SU-DHL-6 (cell line): Measurements from ENCODE around the gene HSFX1.
"Not testable (repeated sequence)": the region's sequence is repeated elsewhere in the genome, so short reads cannot be mapped to it uniquely, and the experiment has no call there.

Experiments used
- H2AFZ ChIP-seq: fragments of 200-600 bp; sonication (generic); 2 replicates; pipeline ENCODE4 v1.6.1; 2014; ENCODE audit warnings: low read depth, mild to moderate bottlenecking, moderate library complexity, mixed read lengths, antibody characterized with exemption, low read length; ENCODE audit not compliant: severe bottlenecking
- H3F3A ChIP-seq: fragments of 200-600 bp; shearing (Covaris generic); 2 replicates; pipeline ENCODE4 v1.6.0; 2016; ENCODE audit warnings: antibody characterized with exemption, mild to moderate bottlenecking; ENCODE audit not compliant: insufficient read depth
- H3K27ac ChIP-seq: fragments of 200-600 bp; sonication (generic); 2 replicates; pipeline ENCODE4 v1.5.1; 2016; ENCODE audit warnings: low read depth, mild to moderate bottlenecking, low read length, moderate library complexity, mixed read lengths
- H3K27me3 ChIP-seq: fragments of 200-600 bp; sonication (generic), shearing (Covaris generic); 2 replicates; pipeline ENCODE4 v1.6.0; 2014; ENCODE audit warnings: mild to moderate bottlenecking, low read length
- H3K36me3 ChIP-seq: fragments of 200-600 bp; sonication (generic); 2 replicates; pipeline ENCODE4 v1.6.1; 2014; ENCODE audit warnings: mild to moderate bottlenecking, low read length, mixed read lengths
- H3K4me2 ChIP-seq: fragments of 300-600, 200-600 bp; shearing (Covaris generic), sonication (generic); 2 replicates; pipeline ENCODE4 v1.6.0; 2014; ENCODE audit warnings: low read length, low read depth, mild to moderate bottlenecking; ENCODE audit not compliant: poor library complexity, severe bottlenecking
- H3K4me3 ChIP-seq: fragments of 200-600 bp; sonication (generic); 2 replicates; pipeline ENCODE4 v1.5.1; 2014; ENCODE audit warnings: antibody characterized with exemption, low read length, mild to moderate bottlenecking, mixed read lengths; ENCODE audit not compliant: insufficient read depth, poor library complexity, severe bottlenecking
- H3K79me2 ChIP-seq: fragments of 200-600 bp; sonication (generic); 2 replicates; pipeline ENCODE4 v1.6.1; 2014; ENCODE audit warnings: mild to moderate bottlenecking, low read length, moderate library complexity; ENCODE audit not compliant: insufficient read depth
- H3K9ac ChIP-seq: fragments of 200-600 bp; sonication (generic); 2 replicates; pipeline ENCODE4 v1.7.0; 2014; ENCODE audit warnings: mild to moderate bottlenecking, low read length
- H3K9me2 ChIP-seq: fragments of 200-600 bp; sonication (generic); replicated peaks from 2 replicates; pipeline ENCODE4 v1.6.1; 2014; ENCODE audit warnings: low read length; ENCODE audit not compliant: insufficient read depth
- H3K9me3 ChIP-seq: fragments of 200-600 bp; sonication (generic); 2 replicates; pipeline ENCODE4 v1.6.1; 2014; ENCODE audit warnings: low read length, mixed read lengths; ENCODE audit not compliant: insufficient read depth
- H4K20me1 ChIP-seq: fragments of 200-600 bp; sonication (generic); 2 replicates; pipeline ENCODE4 v1.6.1; 2014; ENCODE audit warnings: low read depth, mild to moderate bottlenecking, antibody characterized with exemption, low read length, moderate library complexity, mixed read lengths
- CTCF ChIP-seq: fragments of 200-600 bp; sonication (generic); IDR thresholded peaks from one replicate; pipeline ENCODE4 v1.5.1; 2017; ENCODE audit warnings: antibody characterized with exemption, mild to moderate bottlenecking, low read length, moderate library complexity; ENCODE audit not compliant: insufficient read depth, poor library complexity, severe bottlenecking
- EZH2phosphoT487 ChIP-seq: fragments of 200-600 bp; sonication (generic), shearing (Covaris generic); conservative IDR thresholded peaks from 2 replicates; pipeline ENCODE4 v1.6.1; 2018; ENCODE audit warnings: mild to moderate bottlenecking, antibody characterized with exemption, low read length, moderate library complexity, mixed read lengths

Gene HSFX1

GRCh38 chrX:149762696-149763614, 10.9 kb upstream of the HSFX1 start:
- Histone ChIP-seq H3K4me3 (no peak overlapping the region), H3K9ac (no peak overlapping the region), H3K27me3 (no peaks in the 10 kb centered on the region), H3K27ac (no peak overlapping the region), H3K36me3 (no peaks in the 10 kb centered on the region), H2AFZ (no peak overlapping the region), H3K79me2 (no peaks in the 10 kb centered on the region), H3K4me2 (no peak overlapping the region), H3K9me2 (no peaks in the 10 kb centered on the region), H4K20me1 (no peaks in the 10 kb centered on the region), H3F3A (no peaks in the 10 kb centered on the region), H3K9me3 (no peaks in the 10 kb centered on the region)
- TF ChIP-seq EZH2phosphoT487 (no peak), CTCF (no peak)

GRCh38 chrX:149770344-149770743, 3.5 kb upstream of the HSFX1 start:
- H3K9ac ChIP-seq, H3F3A ChIP-seq, H3K36me3 ChIP-seq, H3K4me3 ChIP-seq, H2AFZ ChIP-seq, H3K27ac ChIP-seq, H3K9me2 ChIP-seq, H3K9me3 ChIP-seq, H4K20me1 ChIP-seq, H3K4me2 ChIP-seq, H3K27me3 ChIP-seq, H3K79me2 ChIP-seq: not testable (repeated sequence)

GRCh38 chrX:149773026-149773425, 842 bp upstream of the HSFX1 start:
- H3K9ac ChIP-seq, H3K27me3 ChIP-seq, H3K4me3 ChIP-seq, H3K4me2 ChIP-seq, H3K79me2 ChIP-seq, H2AFZ ChIP-seq, H3F3A ChIP-seq, H3K9me2 ChIP-seq, H3K27ac ChIP-seq, H3K36me3 ChIP-seq, H4K20me1 ChIP-seq, H3K9me3 ChIP-seq: not testable (repeated sequence)

GRCh38 chrX:149777999-149778398, 4.1 kb downstream of the HSFX1 start:
- H3F3A ChIP-seq, H3K4me3 ChIP-seq, H3K9me2 ChIP-seq, H2AFZ ChIP-seq, H3K4me2 ChIP-seq, H3K9ac ChIP-seq, H3K36me3 ChIP-seq, H3K9me3 ChIP-seq, H3K79me2 ChIP-seq, H4K20me1 ChIP-seq, H3K27ac ChIP-seq, H3K27me3 ChIP-seq: not testable (repeated sequence)

- H3K4me3 ChIP-seq, H4K20me1 ChIP-seq, H3F3A ChIP-seq, H3K4me2 ChIP-seq, H3K9me2 ChIP-seq, H3K27ac ChIP-seq, H3K27me3 ChIP-seq, H3K36me3 ChIP-seq, H3K9me3 ChIP-seq, H3K9ac ChIP-seq, H2AFZ ChIP-seq, H3K79me2 ChIP-seq: not testable (repeated sequence)
These were observed 7.9 kb downstream of the HSFX1 start, which contains the start of gene MAGEA9 for GRCh38 chrX:149781727-149782126. TSS of gene MAGEA9 (plus strand) at chrX:149781930. CDS start at chrX:149786211, 4,281 bp downstream.

GRCh38 chrX:149795531-149795930, 21.7 kb downstream of the HSFX1 start:
- not testable (repeated sequence) for H3K36me3 ChIP-seq, H3K27me3 ChIP-seq, H3K27ac ChIP-seq, H3K79me2 ChIP-seq, H3K4me3 ChIP-seq, H3K9me3 ChIP-seq, H3F3A ChIP-seq, H3K9ac ChIP-seq, H3K4me2 ChIP-seq, H4K20me1 ChIP-seq, H3K9me2 ChIP-seq, H2AFZ ChIP-seq
